Uterus (tissue), 4 donors: ENCODE results near the gene PRKAB2. TPM values are rescaled to one million over a fixed set of nuclear protein-coding genes. Genes with fewer than 3 reads are reported as not detected.

ENCODE experiments used
- DNase-seq, 2 donors: peaks; one replicate each; pipeline ENCODE4 v3.0.0-alpha.2; 2019 to 2020
- H3K27ac ChIP-seq, 2 donors: fragments of 200-600 bp; sonication (generic); 1 replicate in 1 of 2; 2 replicates in 1 of 2; pipeline ENCODE4 v1.5.1; 2016 to 2018
- H3K27me3 ChIP-seq, 2 donors: fragments of 200-600 bp; sonication (generic); one replicate each; pipeline ENCODE4 v1.5.1; 2018 to 2019; ENCODE audit warnings: control low read depth in 1 of 2
- H3K36me3 ChIP-seq, 2 donors: fragments of 200-600 bp; sonication (generic); one replicate each; pipeline ENCODE4 v1.5.1; 2019; ENCODE audit warnings: control low read depth in 1 of 2
- H3K4me1 ChIP-seq, 2 donors: fragments of 200-600 bp; sonication (generic); one replicate each; pipeline ENCODE4 v1.5.1; 2018 to 2019; ENCODE audit warnings: control low read depth in 1 of 2
- H3K4me3 ChIP-seq, 2 donors: fragments of 200-600 bp; sonication (generic); 1 replicate in 1 of 2; 2 replicates in 1 of 2; pipeline ENCODE4 v1.5.1; 2018 to 2019; ENCODE audit warnings: mild to moderate bottlenecking in 1 of 2
- H3K9me3 ChIP-seq, 2 donors: fragments of 200-600 bp; sonication (generic); one replicate each; pipeline ENCODE4 v1.5.1; 2019; ENCODE audit warnings: control low read depth in 1 of 2
- POLR2A ChIP-seq, 2 donors: fragments of 450-650 bp; IDR thresholded peaks; one replicate each; pipeline ENCODE4 v1.6.1; 2016; ENCODE audit warnings: antibody characterized with exemption in 2 of 2, mild to moderate bottlenecking in 1 of 2, moderate library complexity in 1 of 2
- intact Hi-C: fragments of 100-400 bp; cut with DNase I; formaldehyde crosslinking; loops from one replicate; pipeline ENCODE4 v1.15.1; 2023; ENCODE audit warnings: low total_unique reads
- total RNA-seq, 4 donors: library from RNA; depleted of rRNA in 3 of 4; stranded (reverse); fragments of >200 nt in 3 of 4; gene quantifications; one replicate each; pipeline versions ENCODE4 v1.1.0 to v1.2.4, GENCODE V29; 2014 to 2023
- TF ChIP-seq, protein P1 (sequence below), 4 experiments: fragments of 200-600 bp in 2 of 4; fragments of 450-650 bp in 2 of 4; sonication (generic) in 2 of 4; IDR thresholded peaks; one replicate each; pipeline ENCODE4 v1.5.1; 2016 to 2019; ENCODE audit warnings: antibody characterized with exemption in 4 of 4, mild to moderate bottlenecking in 2 of 4, moderate library complexity in 1 of 4
- donor health status: DM: yes; HTN: yes; CAD: no.

PRKAB2 gene
- total RNA-seq, 4 donors from 2014 or later, result 10.9 to 22.5 (median 15.2) TPM

DNA sequence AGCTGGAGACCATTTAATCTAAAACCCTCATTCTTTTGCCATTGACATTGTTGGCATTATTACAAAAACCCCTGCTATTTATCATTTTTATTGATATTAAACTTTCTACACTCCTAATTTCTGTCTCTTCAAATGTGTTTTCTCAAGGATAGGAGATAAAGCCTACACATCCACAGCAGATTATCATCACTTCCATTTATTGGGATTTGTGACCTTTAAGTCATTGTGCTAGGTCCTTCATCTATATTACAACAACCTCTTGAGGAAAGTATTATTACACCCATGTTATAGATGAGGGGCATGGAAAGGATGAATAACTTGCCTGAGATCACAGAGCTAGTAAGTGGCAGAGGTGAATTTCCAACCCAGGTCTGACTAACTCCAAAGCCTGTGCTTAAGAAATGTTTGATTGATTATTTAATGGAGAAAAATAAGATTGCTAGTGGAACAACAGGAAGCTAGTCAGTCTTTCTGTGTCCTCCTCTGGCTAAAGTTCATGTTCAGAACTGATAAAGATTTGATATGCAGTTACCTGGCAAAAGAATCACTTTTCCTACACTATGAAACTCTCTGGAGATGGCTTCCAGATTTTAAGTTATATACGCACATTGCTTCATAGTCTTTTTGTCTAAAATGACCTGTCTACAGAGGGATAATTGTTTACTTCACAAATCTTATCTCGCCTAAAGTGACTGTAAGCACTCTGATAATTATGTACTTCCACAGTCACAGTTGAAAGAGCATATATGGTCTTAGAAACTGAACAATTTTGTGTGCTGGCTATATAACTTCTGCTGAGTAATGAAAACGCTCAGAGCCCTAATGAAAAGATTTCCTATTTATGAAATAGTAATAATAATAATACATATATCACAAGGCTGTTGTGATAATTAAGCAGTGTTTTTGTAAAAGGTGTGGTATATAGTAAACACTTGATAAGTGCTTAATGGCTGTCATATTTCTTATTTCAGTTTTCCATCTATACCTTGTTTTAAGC is 37.9 kb upstream of the PRKAB2 start:
- no peak for DNase-seq
- TF ChIP-seq, protein P1, sequence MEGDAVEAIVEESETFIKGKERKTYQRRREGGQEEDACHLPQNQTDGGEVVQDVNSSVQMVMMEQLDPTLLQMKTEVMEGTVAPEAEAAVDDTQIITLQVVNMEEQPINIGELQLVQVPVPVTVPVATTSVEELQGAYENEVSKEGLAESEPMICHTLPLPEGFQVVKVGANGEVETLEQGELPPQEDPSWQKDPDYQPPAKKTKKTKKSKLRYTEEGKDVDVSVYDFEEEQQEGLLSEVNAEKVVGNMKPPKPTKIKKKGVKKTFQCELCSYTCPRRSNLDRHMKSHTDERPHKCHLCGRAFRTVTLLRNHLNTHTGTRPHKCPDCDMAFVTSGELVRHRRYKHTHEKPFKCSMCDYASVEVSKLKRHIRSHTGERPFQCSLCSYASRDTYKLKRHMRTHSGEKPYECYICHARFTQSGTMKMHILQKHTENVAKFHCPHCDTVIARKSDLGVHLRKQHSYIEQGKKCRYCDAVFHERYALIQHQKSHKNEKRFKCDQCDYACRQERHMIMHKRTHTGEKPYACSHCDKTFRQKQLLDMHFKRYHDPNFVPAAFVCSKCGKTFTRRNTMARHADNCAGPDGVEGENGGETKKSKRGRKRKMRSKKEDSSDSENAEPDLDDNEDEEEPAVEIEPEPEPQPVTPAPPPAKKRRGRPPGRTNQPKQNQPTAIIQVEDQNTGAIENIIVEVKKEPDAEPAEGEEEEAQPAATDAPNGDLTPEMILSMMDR (IDR thresholded peaks at IDR 0.05), result no peak
- no peak for TF ChIP-seq POLR2A (IDR thresholded peaks at IDR 0.05)
- no peaks in the 10 kb centered on the region for H3K4me1 ChIP-seq
- H3K27ac ChIP-seq, result no peak overlapping the region
- no peaks in the 10 kb centered on the region for H3K36me3 ChIP-seq
- intact Hi-C loops, result no loop called here
- H3K27me3 ChIP-seq, result no peaks in the 10 kb centered on the region
- H3K4me3 ChIP-seq, result no peak overlapping the region
- no peaks in the 10 kb centered on the region for H3K9me3 ChIP-seq

DNA sequence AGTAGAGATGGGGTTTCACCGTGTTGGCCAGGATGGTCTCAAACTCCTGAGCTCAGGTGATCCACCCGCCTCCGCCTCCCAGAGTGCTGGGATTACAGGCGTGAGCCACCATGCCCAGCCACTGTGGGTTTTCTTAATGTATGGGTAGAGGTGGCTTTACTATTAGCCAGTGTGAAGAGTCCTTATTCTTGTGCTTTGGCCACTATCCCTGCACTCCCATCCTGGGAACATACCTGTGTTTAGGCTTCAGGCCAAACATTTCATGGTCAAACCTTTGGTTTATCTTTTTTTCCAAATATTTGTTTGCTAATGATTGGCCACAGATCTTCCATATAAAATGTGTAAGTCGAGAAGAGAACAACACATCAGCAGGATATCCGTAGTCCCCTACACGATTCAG is 36.3 kb upstream of the PRKAB2 start:
- no peaks in the 10 kb centered on the region for H3K9me3 ChIP-seq
- no peak for TF ChIP-seq POLR2A (IDR thresholded peaks at IDR 0.05)
- TF ChIP-seq, protein P1 (IDR thresholded peaks at IDR 0.05), result no peak
- no peak for DNase-seq
- no peak overlapping the region for H3K27ac ChIP-seq
- H3K27me3 ChIP-seq, result no peaks in the 10 kb centered on the region
- H3K4me3 ChIP-seq, result no peak overlapping the region
- intact Hi-C loops, result no loop called here
- no peaks in the 10 kb centered on the region for H3K36me3 ChIP-seq
- no peaks in the 10 kb centered on the region for H3K4me1 ChIP-seq

DNA sequence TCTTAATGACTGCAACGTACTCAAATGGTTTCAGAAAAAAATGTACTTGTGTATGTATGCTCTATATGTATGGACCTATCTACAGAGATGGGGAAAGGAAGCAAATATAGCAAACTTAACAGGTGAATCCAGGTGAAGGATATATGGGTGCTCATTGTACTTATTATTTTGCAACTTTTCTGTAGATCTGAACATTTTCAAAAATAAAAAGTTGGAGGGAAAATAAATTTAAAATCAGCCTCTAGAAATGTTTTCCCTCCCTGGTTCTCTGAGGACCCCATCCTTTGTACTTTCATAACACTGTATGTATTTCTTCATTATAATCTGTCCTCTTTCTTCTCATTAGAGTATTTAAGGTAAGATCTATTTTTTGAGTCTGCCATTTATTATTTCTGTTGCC is 34.9 kb upstream of the PRKAB2 start:
- Histone ChIP-seq H3K36me3 (no peaks in the 10 kb centered on the region), H3K4me3 (no peak overlapping the region), H3K27ac (no peak overlapping the region), H3K9me3 (no peaks in the 10 kb centered on the region), H3K4me1 (no peaks in the 10 kb centered on the region), H3K27me3 (no peaks in the 10 kb centered on the region)
- TF ChIP-seq POLR2A (IDR thresholded peaks at IDR 0.05), result no peak
- TF ChIP-seq, protein P1 (IDR thresholded peaks at IDR 0.05), result no peak
- no peak for DNase-seq
- intact Hi-C loops, result no loop called here

DNA sequence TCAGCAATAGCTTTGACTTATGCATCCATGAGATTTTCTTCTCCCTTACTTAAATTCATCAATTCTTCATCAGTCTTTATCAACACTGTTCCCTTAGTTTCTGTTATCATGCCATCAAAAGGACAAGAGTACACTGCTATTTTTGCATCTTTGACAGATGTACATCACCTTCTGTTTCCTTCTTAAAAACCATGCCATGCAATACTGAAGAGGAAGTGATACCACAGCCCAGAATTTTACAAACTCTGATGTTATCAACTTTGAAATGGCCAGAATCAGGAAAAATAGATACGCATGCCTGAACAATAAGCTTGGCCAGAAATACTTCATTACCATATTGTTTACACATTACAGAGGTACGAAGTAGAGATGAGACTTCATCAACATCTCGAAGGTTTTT is 31.8 kb upstream of the PRKAB2 start:
- intact Hi-C loops, result no loop called here
- TF ChIP-seq, protein P1 (IDR thresholded peaks at IDR 0.05), result no peak
- no peaks in the 10 kb centered on the region for H3K9me3 ChIP-seq

DNA sequence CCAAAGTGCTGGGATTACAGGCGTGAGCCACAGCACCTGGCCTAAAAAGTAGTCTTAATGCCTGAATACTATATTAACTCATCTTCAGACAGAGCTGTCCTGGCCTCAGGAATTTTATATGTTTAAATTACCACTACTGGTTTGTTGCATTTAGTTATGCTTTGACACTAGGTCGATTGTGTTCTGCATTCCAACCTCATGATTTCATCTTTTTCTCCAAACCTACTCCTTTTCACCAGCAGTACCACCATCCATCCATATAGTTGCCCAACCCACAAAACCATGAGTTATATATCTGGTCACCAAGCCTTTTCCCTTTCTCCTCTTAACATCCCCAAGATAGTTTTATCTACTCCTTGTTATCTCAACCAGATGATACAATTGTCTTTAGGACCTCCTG is 30.3 kb upstream of the PRKAB2 start:
- Histone ChIP-seq H3K9me3 (no peaks in the 10 kb centered on the region), H3K4me3 (no peak overlapping the region), H3K4me1 (no peaks in the 10 kb centered on the region), H3K27ac (no peak overlapping the region), H3K36me3 (no peaks in the 10 kb centered on the region), H3K27me3 (no peaks in the 10 kb centered on the region)
- intact Hi-C loops, result no loop called here
- TF ChIP-seq POLR2A (IDR thresholded peaks at IDR 0.05), result no peak
- TF ChIP-seq, protein P1 (IDR thresholded peaks at IDR 0.05), result no peak
- DNase-seq, result no peak

More for the DNA sequence above, 31.8 kb upstream of the PRKAB2 start:
- H3K4me1 ChIP-seq, result no peaks in the 10 kb centered on the region
- DNase-seq, result no peak
- no peak overlapping the region for H3K27ac ChIP-seq
- H3K27me3 ChIP-seq, result no peaks in the 10 kb centered on the region
- no peak overlapping the region for H3K4me3 ChIP-seq
- H3K36me3 ChIP-seq, result no peaks in the 10 kb centered on the region
